OCI-LY3 (cell line): ENCODE measurements around the gene METTL8.

Experiments
- CTCF ChIP-seq: fragments of 200-600, 300-600 bp; sonication (generic); IDR thresholded peaks from 2 replicates; pipeline ENCODE4 v1.5.1; 2014; ENCODE audit warnings: antibody characterized with exemption, low read length, low read depth
- EZH2phosphoT487 ChIP-seq: fragments of 200-600 bp; shearing (Covaris generic); IDR thresholded peaks from 2 replicates; pipeline ENCODE4 v1.6.1; 2018; ENCODE audit warnings: antibody characterized with exemption, mixed run types, low read depth

- no peak for TF ChIP-seq CTCF
- no peak for TF ChIP-seq EZH2phosphoT487
Observed at GRCh38 chr2:171297956-171298355, 135.8 kb downstream of the METTL8 start.
